ENCODE measurements around the gene SOX10. TPM values are rescaled to one million over a fixed set of nuclear protein-coding genes. Genes with fewer than 3 reads are reported as not detected.

Gene SOX10
- total RNA-seq, 1 experiment from 2014 or later, result not detected

DNA sequence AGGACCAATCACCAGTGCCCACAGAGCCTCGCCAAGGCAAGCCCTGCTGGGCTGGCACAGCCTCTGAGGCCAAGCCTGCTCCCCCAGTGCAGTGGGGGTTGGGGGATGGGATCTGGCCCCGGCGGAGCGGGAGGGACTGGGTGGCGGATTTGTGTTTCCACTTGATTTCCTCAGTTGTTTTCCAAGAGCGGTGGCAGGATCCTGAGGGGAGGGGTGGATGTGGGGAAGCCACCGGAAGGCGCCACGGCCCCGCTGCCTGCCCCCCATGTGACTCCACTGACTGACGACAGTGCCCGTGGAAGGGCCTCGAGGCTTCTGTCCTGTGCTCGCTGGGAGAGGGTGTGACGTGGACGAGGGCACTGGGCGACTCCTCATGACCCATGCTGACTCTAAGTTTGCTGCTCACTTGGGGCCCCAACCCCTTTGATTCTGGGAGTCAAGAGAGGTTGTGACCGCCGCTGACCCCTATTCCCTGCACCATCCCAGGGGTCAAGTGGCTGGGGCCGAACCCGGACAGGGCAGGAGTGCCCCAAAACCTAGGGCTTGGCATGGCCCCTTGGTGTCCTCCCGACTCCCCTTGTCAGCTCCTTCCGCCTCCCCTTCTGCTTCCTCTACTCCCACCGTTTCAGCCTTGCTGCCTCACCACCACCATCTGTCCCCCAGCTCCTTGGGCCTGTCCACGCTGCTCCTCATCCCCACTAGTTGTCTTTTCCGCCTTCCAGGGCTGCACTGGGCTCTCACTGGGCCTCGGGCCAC, 49.3 kb upstream of the SOX10 start (continued):
- TF ChIP-seq SIN3A (IDR thresholded peaks at IDR 0.05; ENCODE audit: low read depth) (no peak), SP1 (IDR thresholded peaks at IDR 0.05; ENCODE audit: low read depth) (no peak), TCF7L2 (IDR thresholded peaks at IDR 0.05; ENCODE audit: borderline replicate concordance, extremely low read depth, insufficient read depth, insufficient read length) (no peak), YY1 (IDR thresholded peaks at IDR 0.05; ENCODE audit: extremely low read depth, insufficient replicate concordance, low read depth, low read length) (no peak), ELF1 (IDR thresholded peaks at IDR 0.05; ENCODE audit: borderline replicate concordance, low read depth) (no peak), ZNF274 (IDR thresholded peaks at IDR 0.05; ENCODE audit: low read depth, low read length) (no peak), CBX3 (IDR thresholded peaks at IDR 0.05; ENCODE audit: low read depth) (no peak)
- TF ChIP-seq, protein P1, sequence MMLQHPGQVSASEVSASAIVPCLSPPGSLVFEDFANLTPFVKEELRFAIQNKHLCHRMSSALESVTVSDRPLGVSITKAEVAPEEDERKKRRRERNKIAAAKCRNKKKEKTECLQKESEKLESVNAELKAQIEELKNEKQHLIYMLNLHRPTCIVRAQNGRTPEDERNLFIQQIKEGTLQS (IDR thresholded peaks at IDR 0.05), result no peak

DNA sequence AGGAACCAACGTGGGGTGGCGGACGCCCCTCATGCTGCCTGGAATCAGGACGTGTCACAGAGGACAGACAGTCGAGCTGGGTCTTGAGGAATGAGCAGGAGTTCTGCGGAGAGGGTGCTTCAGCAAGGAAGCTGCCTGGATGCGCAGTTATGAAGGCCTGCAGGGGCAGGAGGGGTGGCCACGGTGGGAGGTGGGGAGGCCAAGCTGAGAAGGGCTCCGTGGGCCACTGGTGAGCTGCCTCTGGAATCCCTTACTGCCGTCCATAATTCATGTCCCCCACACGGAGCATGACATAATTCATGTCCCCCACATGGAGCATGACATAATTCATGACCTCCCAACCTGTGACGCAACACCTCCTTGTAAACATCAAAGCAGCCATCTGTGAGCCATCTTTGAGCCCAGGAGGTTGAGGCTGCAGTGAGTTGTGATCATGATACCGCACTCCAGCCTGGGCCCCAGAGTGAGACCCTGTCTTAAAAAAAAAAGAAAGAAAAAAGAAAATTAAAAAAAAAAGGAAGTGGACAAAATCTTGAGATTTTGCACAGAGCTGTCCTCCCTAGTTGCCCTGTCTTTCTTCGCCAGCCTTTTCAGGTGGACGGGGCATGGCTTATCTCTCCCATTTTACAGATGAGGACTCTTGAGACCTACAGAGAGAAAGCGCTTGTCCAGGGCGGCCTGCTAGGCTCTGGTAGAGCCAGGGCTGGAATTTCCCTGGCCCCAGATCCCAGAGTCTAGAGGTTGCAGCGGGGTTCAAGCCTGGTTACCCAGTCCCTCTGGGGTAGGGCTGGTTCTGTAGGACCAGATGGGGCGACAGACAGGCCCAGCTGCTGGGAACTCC, 48.5 kb upstream of the SOX10 start:
- Histone ChIP-seq H3K4me2 (ENCODE audit: low read length) (peak overlapping the region; percentile 81; the same call in 1 of the 2 replicates), H3K4me3 (replicated peaks in 1 of 2; ENCODE audit: low read depth in 1 of 2, low read length in 2 of 2) (no peak overlapping the region), H4K20me1 (ENCODE audit: insufficient read depth) (no peaks in the 10 kb centered on the region), H3K4me1 (ENCODE audit: control insufficient read depth in 1 of 2, insufficient read depth in 2 of 2, low read length in 2 of 2) (peaks cover 23 to 33% of the 10 kb centered on the region in 2 experiments), H3K9me2 (ENCODE audit: insufficient read depth) (no peaks in the 10 kb centered on the region), H2AFZ (ENCODE audit: low read depth, low read length, poor library complexity, severe bottlenecking) (no peak overlapping the region), H3K9me3 (ENCODE audit: control insufficient read depth in 1 of 2, insufficient read depth in 1 of 2, low read depth in 1 of 2, low read length in 2 of 2) (no peaks in the 10 kb centered on the region), H3K79me2 (ENCODE audit: insufficient read depth, low read length) (no peaks in the 10 kb centered on the region), H3K36me3 (ENCODE audit: control insufficient read depth in 1 of 2, insufficient read depth in 2 of 2, low read length in 2 of 2) (no peaks in the 10 kb centered on the region), H3K27ac (ENCODE audit: low read depth, low read length) (peak overlapping the region; percentile 90; the same call in 1 of the 2 replicates), H3K27me3 (ENCODE audit: insufficient read depth, low read length) (no peaks in the 10 kb centered on the region), H3K9ac (ENCODE audit: low read length) (peak overlapping the region; percentile 62; the same call in 1 of the 2 replicates)
- TF ChIP-seq TCF7L2 (IDR thresholded peaks at IDR 0.05; ENCODE audit: borderline replicate concordance, extremely low read depth, insufficient read depth, insufficient read length) (peak; percentile 66), ZNF274 (IDR thresholded peaks at IDR 0.05; ENCODE audit: low read depth, low read length) (no peak), CEBPB (IDR thresholded peaks at IDR 0.05; ENCODE audit: low read depth) (no peak; the same call in 1 of the 2 replicates), EZH2 (IDR thresholded peaks at IDR 0.05) (no peak), EZH2phosphoT487 (IDR thresholded peaks at IDR 0.05; ENCODE audit: borderline replicate concordance) (no peak), YY1 (IDR thresholded peaks at IDR 0.05; ENCODE audit: extremely low read depth, insufficient replicate concordance, low read depth, low read length) (no peak), EGR1 (IDR thresholded peaks at IDR 0.05; ENCODE audit: low read depth) (no peak), ELF1 (IDR thresholded peaks at IDR 0.05; ENCODE audit: borderline replicate concordance, low read depth) (no peak)
- TF ChIP-seq, protein P2, sequence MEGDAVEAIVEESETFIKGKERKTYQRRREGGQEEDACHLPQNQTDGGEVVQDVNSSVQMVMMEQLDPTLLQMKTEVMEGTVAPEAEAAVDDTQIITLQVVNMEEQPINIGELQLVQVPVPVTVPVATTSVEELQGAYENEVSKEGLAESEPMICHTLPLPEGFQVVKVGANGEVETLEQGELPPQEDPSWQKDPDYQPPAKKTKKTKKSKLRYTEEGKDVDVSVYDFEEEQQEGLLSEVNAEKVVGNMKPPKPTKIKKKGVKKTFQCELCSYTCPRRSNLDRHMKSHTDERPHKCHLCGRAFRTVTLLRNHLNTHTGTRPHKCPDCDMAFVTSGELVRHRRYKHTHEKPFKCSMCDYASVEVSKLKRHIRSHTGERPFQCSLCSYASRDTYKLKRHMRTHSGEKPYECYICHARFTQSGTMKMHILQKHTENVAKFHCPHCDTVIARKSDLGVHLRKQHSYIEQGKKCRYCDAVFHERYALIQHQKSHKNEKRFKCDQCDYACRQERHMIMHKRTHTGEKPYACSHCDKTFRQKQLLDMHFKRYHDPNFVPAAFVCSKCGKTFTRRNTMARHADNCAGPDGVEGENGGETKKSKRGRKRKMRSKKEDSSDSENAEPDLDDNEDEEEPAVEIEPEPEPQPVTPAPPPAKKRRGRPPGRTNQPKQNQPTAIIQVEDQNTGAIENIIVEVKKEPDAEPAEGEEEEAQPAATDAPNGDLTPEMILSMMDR (IDR thresholded peaks at IDR 0.05 in 2 of 3, conservative IDR thresholded peaks at IDR 0.05 in 1 of 3; ENCODE audit: borderline replicate concordance in 1 of 3, insufficient read depth in 1 of 3, low read depth in 2 of 3, low read length in 2 of 3), result no peak
- POLR2A ChIA-PET, result no interaction called here
- CTCF ChIA-PET, result interaction anchor here (1.9 kb wide), 1 partner anchor 19 kb away, joined by 7 read pairs; no protein-coding TSS in a partner anchor
- RAD21 ChIA-PET (ENCODE audit: low non-redundant PET in 1 of 2, low total read pairs in 2 of 2, uncharacterized antibody in 2 of 2, unreplicated experiment in 2 of 2), result interaction anchor here in 1 of 2 experiments (1.2 kb wide), 1 partner anchor 19 kb away, joined by 3 read pairs; no protein-coding TSS in a partner anchor
- ATAC-seq (no peak), DNase-seq (ENCODE audit: low read depth, low spot score) (no peak)
- intact Hi-C loops (cut with micrococcal nuclease), result no loop called here
- BruUV-seq (replicated peaks), result no TSS peak
